Mesodermal cell (in vitro differentiated cells): ENCODE measurements around the gene KRTAP5-9.
"Not testable (repeated sequence)": the region's sequence is repeated elsewhere in the genome, so short reads cannot be mapped to it uniquely, and the experiment has no call there.

ENCODE experiments used
- H3K27ac ChIP-seq: 2 replicates; pipeline ENCODE4 v1.7.0; 2013; ENCODE audit warnings: mild to moderate bottlenecking, low read depth, low read length, moderate library complexity; ENCODE audit not compliant: severe bottlenecking
- H3K36me3 ChIP-seq: 2 replicates; pipeline ENCODE4 v1.7.1; 2013; ENCODE audit warnings: mild to moderate bottlenecking, low read length, moderate library complexity; ENCODE audit not compliant: control insufficient read depth, insufficient read depth
- H3K4me1 ChIP-seq: one replicate; pipeline ENCODE4 v1.7.1; 2013; ENCODE audit warnings: mild to moderate bottlenecking, low read length; ENCODE audit not compliant: insufficient read depth, control insufficient read depth, poor library complexity, severe bottlenecking
- H3K4me3 ChIP-seq: 2 replicates; pipeline ENCODE4 v1.7.0; 2013; ENCODE audit warnings: low read length, control low read depth, mild to moderate bottlenecking; ENCODE audit not compliant: insufficient read depth, poor library complexity, severe bottlenecking; ENCODE audit errors: extremely low read depth
- H3K9me3 ChIP-seq: 2 replicates; pipeline ENCODE4 v1.7.1; 2013; ENCODE audit warnings: mild to moderate bottlenecking, low read length, moderate library complexity; ENCODE audit not compliant: control insufficient read depth
- WGBS, 2 experiments: methylation state at CpG; one replicate each; pipeline ENCODE4 v1.1.5; 2013; ENCODE audit warnings: missing lambda C conversion rate in 2 of 2; ENCODE audit not compliant: insufficient coverage in 2 of 2; 5-methylcytosine and 5-hydroxymethylcytosine counted together

KRTAP5-9 gene

GRCh38 chr11:71588822-71589545 is 40.8 kb downstream of the KRTAP5-9 start:
- not testable (repeated sequence) for H3K9me3 ChIP-seq, H3K36me3 ChIP-seq, H3K4me1 ChIP-seq, H3K4me3 ChIP-seq
- 69 to 95% methylated on average over 4 to 6 of the region's 11 CpGs for WGBS, 2 experiments
- peak overlapping the region; percentile 16 for H3K27ac ChIP-seq

GRCh38 chr11:71589546-71589920 is 41.3 kb downstream of the KRTAP5-9 start:
- H3K4me1 ChIP-seq, H3K4me3 ChIP-seq, H3K36me3 ChIP-seq, H3K9me3 ChIP-seq, H3K27ac ChIP-seq: not testable (repeated sequence)
- 79% methylated on average over 7 of the region's 8 CpGs for WGBS, 2 experiments
